Measurements from ENCODE around the gene PIEZO2. TPM values are rescaled to one million over a fixed set of nuclear protein-coding genes. Genes with fewer than 3 reads are reported as not detected.

Gene PIEZO2
- total RNA-seq, 1 donor, result 1.3 TPM

DNA sequence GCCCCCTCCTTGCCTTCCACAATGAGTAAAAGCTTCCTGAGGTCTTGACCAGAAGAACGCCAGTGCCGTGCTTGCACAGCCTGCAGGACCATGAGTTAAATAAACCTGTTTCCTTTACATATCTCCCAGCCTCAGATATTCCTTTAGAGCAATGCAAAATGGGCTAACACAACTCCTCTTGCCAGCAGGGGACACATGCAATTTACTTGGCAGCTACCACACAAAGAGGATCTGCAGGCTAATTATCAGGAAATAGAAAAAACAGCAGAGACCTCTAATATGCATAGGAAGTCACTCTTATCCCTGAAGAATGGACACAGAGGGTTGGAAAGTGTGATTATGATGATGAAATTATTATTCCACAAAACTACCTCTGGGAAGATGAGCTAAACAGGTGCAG is 114.0 kb downstream of the PIEZO2 start:
- no peak for DNase-seq (ENCODE audit: low read depth in 2 of 3, low spot score in 2 of 3)

DNA sequence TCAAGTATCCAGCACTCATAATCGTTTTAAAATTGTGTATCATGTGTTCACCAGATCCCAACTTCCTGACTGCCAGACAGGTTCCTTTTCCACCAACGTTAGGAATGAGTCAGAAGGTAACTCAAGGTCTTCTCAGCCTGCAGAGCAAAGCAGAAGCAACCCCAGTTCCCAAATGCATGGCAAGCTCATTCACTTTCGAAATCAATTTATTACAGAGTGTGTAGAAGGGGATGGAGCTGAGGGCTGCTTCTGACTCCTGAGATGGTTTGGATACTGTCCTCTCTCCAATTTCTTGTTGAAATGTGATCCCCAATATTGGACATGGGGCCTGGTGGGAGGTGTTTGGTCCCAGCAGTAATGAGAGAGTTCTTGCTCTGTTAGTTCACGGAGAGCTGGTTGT is 114.5 kb downstream of the PIEZO2 start:
- DNase-seq (ENCODE audit: low read depth in 2 of 3, low spot score in 2 of 3), result peak in 2 of 3 donors; percentile 8 to 26

- DNase-seq (ENCODE audit: low read depth in 2 of 3, low spot score in 2 of 3), result no peak
These were observed 115.9 kb downstream of the PIEZO2 start for GRCh38 chr18:11033503-11033902.

DNA sequence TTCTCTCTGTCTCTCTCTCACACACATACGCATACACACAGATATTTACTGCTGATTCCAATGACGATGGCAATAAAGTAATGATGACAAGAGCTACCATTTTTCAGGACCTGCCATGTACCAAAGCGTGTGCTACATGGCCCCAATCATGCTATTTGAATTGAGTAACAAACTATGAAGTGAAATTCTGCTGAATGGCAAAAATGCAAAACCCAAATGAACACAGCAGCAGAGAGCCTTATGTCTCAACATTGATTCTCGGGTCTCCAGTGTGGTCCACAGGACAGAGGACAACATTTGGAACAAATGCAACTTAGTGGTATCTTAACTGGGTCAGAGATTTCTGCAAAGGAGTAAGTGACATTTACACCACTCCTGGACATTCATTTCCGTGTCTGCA is 117.4 kb downstream of the PIEZO2 start:
- no peak for DNase-seq (ENCODE audit: low read depth in 2 of 3, low spot score in 2 of 3)

DNA sequence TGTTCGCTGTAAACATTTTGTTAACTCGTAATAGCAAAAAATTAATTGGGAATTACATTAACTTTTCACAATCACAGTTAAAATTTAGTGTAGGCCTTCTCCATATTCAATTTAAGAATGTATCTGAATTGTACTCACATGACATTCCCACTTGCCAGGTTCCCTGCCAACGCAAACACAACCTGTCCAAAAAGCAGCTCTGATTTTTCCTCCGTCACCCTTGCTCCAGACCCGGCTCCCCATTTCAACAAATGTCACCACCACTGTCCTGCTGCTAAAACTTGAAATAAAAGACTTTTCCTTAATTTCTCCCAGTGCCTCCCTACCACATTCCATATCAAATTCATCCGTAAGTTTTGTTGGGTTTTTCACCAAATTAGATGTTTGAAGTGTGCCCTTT is 120.3 kb downstream of the PIEZO2 start:
- no peak for DNase-seq (ENCODE audit: low read depth in 2 of 3, low spot score in 2 of 3)

DNA sequence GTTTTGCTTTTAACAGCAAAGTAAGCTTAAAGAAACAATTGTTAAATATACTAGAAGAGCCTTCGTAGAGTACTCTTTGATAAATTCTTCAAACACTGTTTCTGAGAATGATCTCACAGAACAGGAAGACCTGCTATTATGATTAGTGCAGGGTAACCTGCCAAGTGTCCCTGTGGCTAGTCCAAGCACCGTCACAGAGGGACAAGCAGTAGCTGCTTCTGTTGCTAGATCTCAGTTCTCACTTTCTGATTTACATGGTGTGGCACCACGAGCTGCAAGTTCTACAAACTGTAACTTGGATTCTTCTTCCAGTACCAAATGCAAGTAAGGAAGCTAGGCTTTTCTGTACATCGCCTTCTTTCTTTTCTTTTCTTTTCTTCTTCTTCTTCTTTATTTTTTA is 121.5 kb downstream of the PIEZO2 start:
- peak in 1 of 3 donors; percentile 9 for DNase-seq (ENCODE audit: low read depth in 2 of 3, low spot score in 2 of 3)

DNA sequence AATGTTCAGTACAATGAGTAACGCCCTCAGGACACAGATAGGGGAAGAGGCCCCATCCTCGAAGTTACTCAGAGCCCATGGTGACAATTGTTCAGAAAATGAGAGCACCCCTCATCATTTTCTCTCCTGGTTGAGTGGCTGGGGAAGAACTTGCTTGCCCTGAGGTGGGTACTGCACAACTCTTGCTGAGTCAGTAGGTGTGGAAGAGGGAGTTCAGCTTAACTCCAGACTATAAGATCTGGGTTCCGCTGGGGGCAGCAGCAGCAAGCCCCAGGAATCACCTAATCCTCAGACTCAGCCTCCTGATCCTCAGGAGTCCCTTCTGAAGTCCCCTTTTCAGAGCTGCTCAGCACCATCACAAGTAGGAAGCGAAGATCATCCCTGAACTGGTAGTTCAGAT is 123.7 kb downstream of the PIEZO2 start:
- no peak for DNase-seq (ENCODE audit: low read depth in 2 of 3, low spot score in 2 of 3)

DNA sequence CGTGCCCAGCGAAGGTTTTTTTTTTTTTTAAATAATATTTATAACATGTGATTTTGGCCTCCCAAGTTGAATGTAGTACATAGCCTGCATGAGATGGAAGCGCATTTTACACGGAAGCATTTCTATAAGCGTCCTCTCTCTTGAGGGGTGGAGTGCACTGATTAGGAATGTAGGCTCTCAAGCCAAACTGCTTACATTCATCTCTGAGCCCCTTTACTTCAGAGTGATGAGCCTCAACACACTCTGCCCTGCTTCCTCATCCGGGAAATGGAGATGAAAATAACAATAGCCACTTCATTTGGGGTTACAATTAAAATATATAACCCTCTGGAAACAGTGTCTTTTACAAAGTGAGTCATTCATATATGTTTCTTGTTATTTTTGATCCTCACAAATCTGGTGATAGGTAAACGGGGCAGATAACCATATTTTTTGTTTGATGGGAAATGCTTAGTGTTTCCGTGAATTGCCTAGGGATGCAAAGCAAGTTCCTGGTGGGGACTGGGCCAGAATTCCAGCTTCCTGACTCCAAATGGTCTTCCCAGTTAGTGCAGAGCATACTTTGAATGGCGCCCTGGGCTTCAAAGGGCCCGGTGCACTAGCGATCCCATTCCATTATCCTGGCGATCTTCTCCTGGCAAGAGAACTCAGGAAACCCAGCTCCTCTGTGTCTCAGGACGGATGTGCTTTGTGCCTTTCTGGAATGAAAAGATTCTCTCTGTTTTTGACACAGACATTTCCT is 124.3 kb downstream of the PIEZO2 start:
- no peak for DNase-seq (ENCODE audit: low read depth in 2 of 3, low spot score in 2 of 3)

DNA sequence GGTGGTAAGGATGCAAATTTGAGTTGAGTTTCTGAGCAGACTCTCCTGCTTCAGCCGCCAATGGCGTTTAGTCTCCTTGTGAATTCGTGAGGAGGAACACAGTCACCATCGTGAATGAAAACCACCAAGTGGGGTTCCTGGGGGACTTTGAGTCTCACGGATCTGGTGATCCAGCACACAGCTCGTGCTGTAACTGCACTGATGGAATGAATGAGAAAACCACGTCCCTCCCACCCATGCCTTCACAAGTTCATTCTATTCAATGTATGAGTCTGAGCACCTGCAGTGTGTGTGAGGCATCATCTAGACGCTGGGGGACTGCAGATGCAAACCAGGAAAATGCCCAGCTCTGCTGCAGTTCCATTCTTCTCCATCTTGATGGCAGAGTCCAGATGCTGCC is 127.9 kb downstream of the PIEZO2 start:
- no peak for DNase-seq (ENCODE audit: low read depth in 2 of 3, low spot score in 2 of 3)

DNA sequence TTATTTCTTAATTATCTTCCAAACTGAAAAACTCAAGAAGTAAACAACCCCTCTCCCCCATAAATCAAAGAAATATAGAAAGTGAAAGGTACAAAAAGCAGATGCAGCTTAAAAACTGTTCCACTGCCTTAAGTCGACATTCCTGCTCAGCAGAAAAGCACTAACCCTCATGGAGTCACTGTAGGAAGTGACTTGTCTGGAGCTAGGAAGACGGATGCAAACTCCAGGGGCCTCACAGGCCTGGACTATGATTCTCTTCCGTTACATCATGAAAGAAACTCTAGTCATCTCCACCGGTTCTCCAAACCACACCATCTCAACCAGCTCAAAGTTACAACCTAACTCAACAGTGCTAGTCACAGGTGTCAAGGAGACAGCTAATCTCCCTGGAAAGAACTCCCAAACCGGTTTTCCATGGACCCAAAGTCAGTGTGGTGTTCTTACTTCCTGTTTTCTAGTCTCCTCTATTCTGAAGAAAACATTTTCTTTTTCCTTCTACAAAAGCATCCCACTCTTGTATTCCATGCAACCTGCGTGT is 128.4 kb downstream of the PIEZO2 start:
- DNase-seq (ENCODE audit: low read depth in 2 of 3, low spot score in 2 of 3), result no peak

DNA sequence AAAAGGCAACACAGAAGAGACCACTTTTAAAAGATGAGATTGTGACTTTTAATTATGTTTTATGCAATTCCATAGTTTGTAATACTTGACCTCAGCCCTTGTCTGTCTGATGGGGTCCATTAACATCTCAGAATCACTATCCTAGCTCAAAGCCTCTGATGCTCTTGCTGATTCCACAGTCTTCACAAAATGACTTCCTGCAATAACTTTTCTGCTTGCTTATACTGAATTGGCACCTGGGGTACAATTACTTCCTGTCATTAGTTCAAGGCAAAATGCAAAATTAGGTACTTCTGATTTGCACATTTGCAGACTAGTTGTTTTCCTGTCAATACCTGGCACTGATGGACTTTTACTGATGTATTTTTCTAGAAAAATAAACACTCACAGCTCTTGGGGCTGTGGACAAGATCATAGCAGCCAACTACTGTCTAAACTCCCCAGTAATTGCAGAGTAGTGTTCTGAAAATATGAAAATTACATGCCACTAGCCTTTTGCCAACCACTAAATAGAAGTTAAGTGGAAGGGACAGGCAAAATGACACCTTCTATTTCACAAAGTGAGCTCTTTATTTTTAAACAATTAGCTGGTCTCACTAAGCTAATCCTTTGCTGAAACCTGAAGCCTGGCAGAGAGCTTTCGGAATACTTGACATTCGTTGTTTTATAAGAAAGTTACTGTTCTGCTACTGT is 129.1 kb downstream of the PIEZO2 start:
- no peak for DNase-seq (ENCODE audit: low read depth in 2 of 3, low spot score in 2 of 3)

DNA sequence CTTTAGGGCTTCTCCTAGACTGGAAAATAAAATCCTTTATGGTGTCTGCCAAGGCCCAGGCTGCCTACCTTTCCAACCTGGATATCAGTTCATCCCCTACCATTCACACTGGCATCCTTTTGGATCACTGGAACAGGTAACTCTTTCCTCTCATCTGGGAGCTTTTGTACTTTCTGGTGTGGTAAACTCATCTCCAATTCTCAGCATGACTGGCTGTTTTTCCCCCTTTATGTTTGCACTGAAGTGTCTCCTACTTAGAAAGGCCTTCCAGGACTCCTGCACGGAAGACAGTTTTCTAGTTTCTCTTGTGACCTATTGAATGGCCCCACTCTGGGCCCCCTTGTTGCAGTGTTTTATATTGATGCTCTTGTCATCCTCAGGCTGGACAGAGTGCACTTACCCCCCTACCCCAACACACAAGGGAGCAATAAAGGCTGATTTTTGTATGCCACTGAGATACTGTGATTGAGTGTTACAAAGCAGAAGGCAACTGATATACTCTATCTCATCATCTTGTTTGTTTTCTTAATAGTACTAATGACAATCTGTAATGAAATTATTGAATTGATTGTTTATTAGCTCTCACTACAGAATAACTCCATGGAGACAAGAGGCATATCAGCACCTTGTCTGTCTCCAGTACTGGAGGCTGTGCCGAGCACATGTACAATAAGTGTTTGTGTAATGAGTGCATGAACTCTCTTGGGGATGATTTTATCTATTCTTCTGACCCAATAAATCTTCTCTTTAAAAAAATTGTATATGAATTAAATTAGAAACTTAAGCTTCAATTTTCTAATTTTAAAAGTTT is 129.9 kb downstream of the PIEZO2 start:
- no peak for DNase-seq (ENCODE audit: low read depth in 2 of 3, low spot score in 2 of 3)

DNA sequence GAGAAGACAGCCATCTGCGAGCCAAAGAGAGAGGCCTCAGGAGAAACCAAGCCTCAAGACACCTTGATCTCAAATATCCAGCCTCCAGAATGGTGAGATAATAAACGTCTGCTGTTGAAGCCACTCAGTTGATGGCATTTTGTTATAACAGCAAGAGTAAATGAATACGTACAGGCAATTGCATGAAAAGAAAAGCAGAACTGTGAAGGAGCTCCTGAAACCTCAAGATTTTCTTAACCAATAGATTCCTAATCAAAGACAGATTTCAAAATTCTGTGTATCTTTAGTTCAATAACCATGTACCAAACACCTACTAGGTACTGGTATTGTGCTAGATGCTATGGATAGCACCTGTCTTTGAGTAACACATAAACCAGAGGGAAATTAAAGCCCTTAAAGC is 139.5 kb downstream of the PIEZO2 start:
- DNase-seq (ENCODE audit: low read depth in 2 of 3, low spot score in 2 of 3), result no peak

- no peak for DNase-seq (ENCODE audit: low read depth in 2 of 3, low spot score in 2 of 3)
These were observed 140.2 kb downstream of the PIEZO2 start for GRCh38 chr18:11009147-11009546.

- DNase-seq (ENCODE audit: low read depth in 2 of 3, low spot score in 2 of 3), result no peak
These were observed 140.9 kb downstream of the PIEZO2 start for GRCh38 chr18:11008505-11008904.

DNA sequence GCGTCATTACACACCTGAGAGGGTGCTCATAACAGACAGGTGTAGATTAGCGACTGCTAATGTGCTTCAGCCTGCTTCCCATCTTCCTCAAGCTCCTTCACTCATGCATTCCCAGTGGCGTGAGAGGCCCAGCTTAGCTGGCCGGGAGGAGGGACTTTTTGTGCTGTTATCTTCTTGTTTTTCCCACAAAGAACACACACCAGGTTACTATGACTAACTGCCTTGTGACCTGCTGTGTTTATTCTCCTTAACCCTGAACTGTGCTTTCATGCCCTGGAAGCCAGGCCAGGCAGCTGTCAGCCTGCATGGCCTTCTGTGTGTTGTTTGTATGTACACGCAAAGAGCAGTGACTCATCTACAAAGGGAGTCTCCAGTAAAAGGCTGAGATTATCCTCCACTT is 143.8 kb downstream of the PIEZO2 start:
- no peak for DNase-seq (ENCODE audit: low read depth in 2 of 3, low spot score in 2 of 3)

DNA sequence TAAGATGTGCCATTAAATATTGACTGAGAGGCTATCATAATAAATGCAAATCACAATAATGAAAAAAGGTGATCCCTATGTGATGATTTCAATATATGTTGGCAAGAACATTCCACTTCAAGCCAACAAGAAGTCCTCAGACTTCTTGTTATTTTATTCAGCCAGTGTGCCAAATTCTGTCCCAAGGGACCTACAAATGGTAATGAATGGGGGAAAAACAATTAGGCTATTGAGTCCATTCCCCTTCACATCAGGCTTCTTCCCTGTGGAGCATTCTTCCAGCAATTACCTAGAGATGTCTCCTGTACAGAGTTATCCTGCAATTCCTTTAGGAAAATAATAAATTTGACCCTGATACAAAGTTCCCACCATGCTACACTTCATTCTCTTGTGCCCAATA is 144.4 kb downstream of the PIEZO2 start:
- DNase-seq (ENCODE audit: low read depth in 2 of 3, low spot score in 2 of 3), result no peak

GRCh38 chr18:11004294-11004693 is 145.1 kb downstream of the PIEZO2 start:
- no peak for DNase-seq (ENCODE audit: low read depth in 2 of 3, low spot score in 2 of 3)

DNA sequence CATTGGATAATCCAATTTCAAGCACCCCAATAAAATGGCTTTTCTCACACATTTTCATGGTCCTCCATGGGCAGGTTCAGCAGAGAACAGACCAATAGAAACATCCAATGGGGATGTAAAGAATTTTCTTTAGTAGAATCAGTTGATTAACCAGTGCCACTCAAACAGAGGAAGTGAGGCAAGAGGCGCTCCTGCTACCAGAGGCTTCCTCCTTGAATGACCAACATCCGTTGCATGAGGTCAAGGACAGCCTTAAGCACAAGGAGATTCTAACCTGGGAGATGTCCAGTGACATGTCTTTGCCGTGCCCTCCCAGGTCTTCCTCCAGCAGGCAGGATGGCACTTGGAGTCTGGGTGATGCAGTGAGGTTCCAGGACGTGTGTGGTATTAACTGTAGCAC is 146.6 kb downstream of the PIEZO2 start:
- no peak for DNase-seq (ENCODE audit: low read depth in 2 of 3, low spot score in 2 of 3)

- DNase-seq (ENCODE audit: low read depth in 2 of 3, low spot score in 2 of 3), result no peak
These were observed 147.1 kb downstream of the PIEZO2 start for GRCh38 chr18:11002277-11002676.

DNA sequence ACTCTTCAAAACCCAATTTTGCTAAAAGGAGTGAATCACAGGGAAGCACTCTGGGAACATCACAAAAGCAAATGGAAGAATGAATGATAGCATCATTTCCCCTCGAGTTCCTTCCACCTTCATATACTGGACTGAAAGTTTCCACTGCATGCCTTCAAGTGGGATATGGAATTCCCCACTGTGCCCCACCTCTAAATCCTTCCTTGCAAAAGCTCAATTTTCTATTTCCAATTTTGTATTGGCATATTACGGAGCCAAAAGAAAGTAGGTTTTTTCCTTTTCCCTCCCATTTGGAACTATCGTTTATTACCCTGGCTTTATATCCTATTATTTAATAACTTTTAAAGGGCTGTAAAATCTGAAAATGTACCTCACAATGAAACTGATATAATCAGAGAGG is 149.3 kb downstream of the PIEZO2 start:
- DNase-seq (ENCODE audit: low read depth in 2 of 3, low spot score in 2 of 3), result no peak
